H1 (cell line): Measurements from ENCODE around the gene CKS1B. TPM values are rescaled to one million over a fixed set of nuclear protein-coding genes. Genes with fewer than 3 reads are reported as not detected.

Experiments
- CTCF ChIA-PET: fragments of 300-600 bp; sonication (Branson Sonifier 250); formaldehyde crosslinking; loops from one replicate; lab custom pipeline; 2021; ENCODE audit not compliant: partially characterized antibody; lab: Charles Lee
- POLR2A ChIA-PET: fragments of 300-600 bp; sonication (Branson Sonifier 250); formaldehyde crosslinking; loops from one replicate; lab custom pipeline; 2021; ENCODE audit warnings: inconsistent platforms; ENCODE audit not compliant: partially characterized antibody; lab: Charles Lee
- DNase-seq, 2 experiments: peaks; one replicate each; pipeline versions ENCODE4 v3.0.0 to v3.0.0-alpha.2; 2010 to 2022; ENCODE audit warnings: low spot score in 2 of 2, low read depth in 1 of 2, mixed read lengths in 1 of 2
- FAIRE-seq: peaks from 2 replicates; lab custom pipeline; 2011; peaks lifted over from hg19 to GRCh38; lab: Jason Lieb, UNC
- H2AFZ ChIP-seq: 2 replicates; pipeline ENCODE4 v1.8.1; 2012; ENCODE audit warnings: low read length, inconsistent platforms
- H2AK5ac ChIP-seq: 2 replicates; pipeline ENCODE4 v1.6.1; 2013; ENCODE audit warnings: low read depth, low read length
- H2BK120ac ChIP-seq: replicated peaks from 2 replicates; pipeline ENCODE3; 2013; ENCODE audit warnings: low read depth, low read length, inconsistent platforms
- H2BK12ac ChIP-seq: 2 replicates; pipeline ENCODE4 v1.6.1; 2013; ENCODE audit warnings: low read depth, low read length
- H2BK15ac ChIP-seq: 2 replicates; pipeline ENCODE4 v1.6.1; 2013; ENCODE audit warnings: low read length
- H2BK20ac ChIP-seq: 2 replicates; pipeline ENCODE4 v1.6.1; 2013; ENCODE audit warnings: low read length
- H2BK5ac ChIP-seq: 2 replicates; pipeline ENCODE4 v1.6.1; 2013; ENCODE audit warnings: low read depth, low read length
- H3K14ac ChIP-seq: 2 replicates; pipeline ENCODE4 v1.6.1; 2013; ENCODE audit warnings: inconsistent platforms; ENCODE audit not compliant: insufficient read length
- H3K18ac ChIP-seq: 2 replicates; pipeline ENCODE4 v1.6.1; 2013; ENCODE audit warnings: low read length; ENCODE audit errors: extremely low read depth
- H3K23ac ChIP-seq: 2 replicates; pipeline ENCODE4 v1.6.1; 2013; ENCODE audit warnings: inconsistent platforms; ENCODE audit not compliant: insufficient read length
- H3K23me2 ChIP-seq: 2 replicates; pipeline ENCODE4 v1.6.1; 2013; ENCODE audit warnings: low read depth, low read length
- H3K27ac ChIP-seq: 2 replicates; pipeline ENCODE4 v1.6.1; 2011; ENCODE audit warnings: low read depth, low read length, inconsistent platforms
- H3K27me3 ChIP-seq, 4 experiments: replicated peaks in 1 of 4; 1 replicate in 1 of 4; 2 replicates in 3 of 4; pipeline versions ENCODE4 v1.6.1 to v1.8.1; 2011 to 2013; ENCODE audit warnings: low read length in 3 of 4, mild to moderate bottlenecking in 3 of 4, inconsistent platforms in 2 of 4, mixed read lengths in 2 of 4, moderate library complexity in 1 of 4; ENCODE audit not compliant: control insufficient read depth in 3 of 4, insufficient read depth in 3 of 4; ENCODE audit errors: extremely low read depth in 1 of 4
- H3K36me3 ChIP-seq, 4 experiments: 2 replicates each; pipeline versions ENCODE4 v1.6.1 to v1.8.1; 2011 to 2013; ENCODE audit warnings: mild to moderate bottlenecking in 4 of 4, low read length in 3 of 4, moderate library complexity in 2 of 4, control low read depth in 1 of 4, inconsistent platforms in 1 of 4; ENCODE audit not compliant: insufficient read depth in 4 of 4, control insufficient read depth in 2 of 4
- H3K4ac ChIP-seq: replicated peaks from 2 replicates; pipeline ENCODE3; 2013; ENCODE audit warnings: low read length, low read depth, mixed read lengths, inconsistent platforms; ENCODE audit not compliant: insufficient read length
- H3K4me1 ChIP-seq, 4 experiments: replicated peaks in 1 of 4; 1 replicate in 1 of 4; 2 replicates in 3 of 4; pipeline versions ENCODE4 v1.6.1 to v1.8.1; 2011 to 2013; ENCODE audit warnings: low read length in 3 of 4, inconsistent platforms in 2 of 4, mixed read lengths in 1 of 4; ENCODE audit not compliant: insufficient read depth in 4 of 4, control insufficient read depth in 3 of 4
- H3K4me2 ChIP-seq, 2 experiments: 2 replicates each; pipeline versions ENCODE4 v1.6.1 to v1.8.1; 2011 to 2013; ENCODE audit warnings: low read depth in 2 of 2, low read length in 2 of 2, control low read depth in 1 of 2, inconsistent platforms in 1 of 2, mild to moderate bottlenecking in 1 of 2; ENCODE audit not compliant: insufficient read depth in 1 of 2
- H3K4me3 ChIP-seq, 4 experiments: fragments of 200-600, 300-600 bp in 1 of 4; sonication (generic), shearing (Covaris generic), sonication (Bioruptor Twin) in 1 of 4; 2 replicates each; pipeline versions ENCODE4 v1.5.1 to v1.8.1; 2011 to 2016; ENCODE audit warnings: low read length in 4 of 4, low read depth in 3 of 4, control low read depth in 2 of 4, inconsistent platforms in 2 of 4, mild to moderate bottlenecking in 2 of 4, mixed read lengths in 1 of 4, moderate library complexity in 1 of 4; ENCODE audit not compliant: insufficient read depth in 2 of 4; ENCODE audit errors: extremely low read depth in 1 of 4
- H3K56ac ChIP-seq: replicated peaks from 2 replicates; pipeline ENCODE3; 2013; ENCODE audit warnings: low read depth, mild to moderate bottlenecking, mixed read lengths, low read length, inconsistent platforms; ENCODE audit not compliant: insufficient read length
- H3K79me1 ChIP-seq: 2 replicates; pipeline ENCODE4 v1.6.1; 2013; ENCODE audit warnings: low read depth, low read length, control low read depth
- H3K79me2 ChIP-seq, 2 experiments: 2 replicates each; pipeline versions ENCODE4 v1.6.1 to v1.8.1; 2012 to 2013; ENCODE audit warnings: low read length in 2 of 2, mild to moderate bottlenecking in 2 of 2, inconsistent platforms in 1 of 2; ENCODE audit not compliant: insufficient read depth in 2 of 2, control insufficient read depth in 1 of 2
- H3K9ac ChIP-seq, 4 experiments: replicated peaks in 1 of 4; 1 replicate in 1 of 4; 2 replicates in 3 of 4; pipeline versions ENCODE4 v1.6.1 to v1.8.1; 2011 to 2013; ENCODE audit warnings: low read depth in 3 of 4, low read length in 3 of 4, control low read depth in 2 of 4, mild to moderate bottlenecking in 2 of 4, moderate library complexity in 2 of 4, inconsistent platforms in 1 of 4; ENCODE audit errors: extremely low read depth in 1 of 4
- H3K9me3 ChIP-seq, 2 experiments: 2 replicates each; pipeline versions ENCODE4 v1.6.1 to v1.8.1; 2012 to 2013; ENCODE audit warnings: mild to moderate bottlenecking in 2 of 2, moderate library complexity in 2 of 2, control low read depth in 1 of 2, inconsistent platforms in 1 of 2, low read depth in 1 of 2, low read length in 1 of 2, mixed read lengths in 1 of 2; ENCODE audit not compliant: insufficient read depth in 2 of 2
- H4K20me1 ChIP-seq, 2 experiments: replicated peaks in 1 of 2; 2 replicates each; pipeline versions ENCODE3 to v1.8.1; 2011 to 2013; ENCODE audit warnings: inconsistent platforms in 2 of 2, low read length in 2 of 2, mild to moderate bottlenecking in 1 of 2; ENCODE audit not compliant: insufficient read depth in 2 of 2, control insufficient read depth in 1 of 2
- H4K5ac ChIP-seq: 2 replicates; pipeline ENCODE4 v1.6.1; 2013; ENCODE audit warnings: low read length, low read depth, mixed read lengths, inconsistent platforms; ENCODE audit not compliant: insufficient read length
- H4K8ac ChIP-seq: 2 replicates; pipeline ENCODE4 v1.8.0; 2013; ENCODE audit warnings: mild to moderate bottlenecking, moderate library complexity, low read length, inconsistent platforms; ENCODE audit not compliant: insufficient read depth; ENCODE audit errors: extremely low read depth
- H4K91ac ChIP-seq: replicated peaks from 2 replicates; pipeline ENCODE3; 2013; ENCODE audit warnings: low read length, mixed read lengths, inconsistent platforms; ENCODE audit not compliant: insufficient read length
- ATF3 ChIP-seq: IDR thresholded peaks from 2 replicates; pipeline ENCODE4 v1.6.1; 2011; ENCODE audit warnings: low read depth, mild to moderate bottlenecking, low read length; ENCODE audit not compliant: insufficient read depth
- CBX5 ChIP-seq: fragments of 300-800, 300-1000 bp; sonication (generic); IDR thresholded peaks from 2 replicates; pipeline ENCODE4 v1.7.1; 2016; ENCODE audit warnings: antibody characterized with exemption, low read length, low read depth
- CEBPB ChIP-seq: IDR thresholded peaks from 2 replicates; pipeline ENCODE4 v1.6.1; 2012; ENCODE audit warnings: low read depth, low read length
- CHD2 ChIP-seq: IDR thresholded peaks from 2 replicates; pipeline ENCODE4 v1.6.1; 2012; ENCODE audit warnings: low read length, improper control_type of control experiment
- GABPA ChIP-seq: IDR thresholded peaks from 2 replicates; pipeline ENCODE4 v1.6.1; 2011; ENCODE audit warnings: mild to moderate bottlenecking, low read length, moderate library complexity, borderline replicate concordance; ENCODE audit not compliant: insufficient read depth
- GTF2F1 ChIP-seq: IDR thresholded peaks from 2 replicates; pipeline ENCODE4 v1.6.1; 2012; ENCODE audit warnings: low read depth, low read length, improper control_type of control experiment, borderline replicate concordance
- JUND ChIP-seq: IDR thresholded peaks from 2 replicates; pipeline ENCODE4 v1.6.1; 2011; ENCODE audit warnings: mild to moderate bottlenecking, improper control_type of control experiment, low read length
- PHF8 ChIP-seq: fragments of 200-600 bp; sonication (generic); conservative IDR thresholded peaks from 2 replicates; pipeline ENCODE4 v1.7.1; 2012; ENCODE audit warnings: low read depth, mild to moderate bottlenecking, inconsistent platforms, low read length, moderate library complexity
- RFX5 ChIP-seq: IDR thresholded peaks from 2 replicates; pipeline ENCODE4 v1.6.1; 2011; ENCODE audit warnings: low read depth, low read length, improper control_type of control experiment, borderline replicate concordance
- SAP30 ChIP-seq: fragments of 300-600 bp; sonication (generic); IDR thresholded peaks from 2 replicates; pipeline ENCODE4 v1.7.1; 2012; ENCODE audit warnings: low read length, moderate library complexity, mild to moderate bottlenecking, inconsistent platforms; ENCODE audit not compliant: insufficient read depth, insufficient replicate concordance
- TAF1 ChIP-seq: IDR thresholded peaks from 2 replicates; pipeline ENCODE4 v1.6.1; 2011; ENCODE audit warnings: mild to moderate bottlenecking, low read depth, low read length
- TBP ChIP-seq: IDR thresholded peaks from 2 replicates; pipeline ENCODE4 v1.6.1; 2011; ENCODE audit warnings: low read depth, low read length, improper control_type of control experiment
- TEAD4 ChIP-seq: IDR thresholded peaks from 2 replicates; pipeline ENCODE4 v1.6.1; 2012; ENCODE audit warnings: low read depth, low read length, inconsistent platforms, mixed read lengths
- WGBS, 2 experiments: shearing (Covaris generic) in 1 of 2; methylation state at CpG; one replicate each; pipeline versions ENCODE4 v1.1.6 to v1.1.7; 2013 to 2015; ENCODE audit warnings: low lambda C conversion rate in 2 of 2, mixed read lengths in 2 of 2, inconsistent platforms in 1 of 2, low coverage in 1 of 2, missing lambda C conversion rate in 1 of 2; ENCODE audit not compliant: insufficient replicate concordance in 2 of 2, insufficient coverage in 1 of 2, insufficient read length in 1 of 2; ENCODE audit errors: extremely low coverage in 1 of 2, missing lambda C conversion rate in 1 of 2; 5-methylcytosine and 5-hydroxymethylcytosine counted together
- polyA plus RNA-seq, 7 experiments: library from polyadenylated mRNA; depleted of rRNA in 3 of 7; stranded (reverse) in 5 of 7; unstranded in 2 of 7; fragments of >200 nt in 5 of 7; fragments of 200-250 nt in 2 of 7; gene quantifications; 1 replicate in 5 of 7; 2 replicates in 1 of 7; 4 replicates in 1 of 7; pipeline versions ENCODE4 v1.2.1 to v1.2.3, GENCODE V29; 2011 to 2013; ENCODE audit warnings: missing spikeins in 2 of 7, mixed read lengths in 2 of 7
- total RNA-seq: library from RNA; stranded (reverse); fragmentation: NEBNext Ultra II Directional; extraction: Animal tissue kit (Norgen Biotek cat#: 25700); gene quantifications from 2 replicates; pipeline ENCODE4 v1.2.1, GENCODE V29; 2021

Gene CKS1B
- total and polyA plus RNA-seq, 2 of the 8 experiments (the other 6 are each of a cell fraction or from before 2014, with no cell fraction given) = 294 to 1,025 TPM

GRCh38 chr1:154940651-154941194, 33.8 kb upstream of the CKS1B start:
- peaks cover 4 to 9% (median 6%) of the 10 kb centered on the region in 4 experiments; a peak in 6 of 7 replicates for H3K4me1 ChIP-seq
- H3K9me3 ChIP-seq = no peaks in the 10 kb centered on the region
- ChIA-PET POLR2A (interaction anchor here (0.6 to 1.4 kb wide), 5 partner anchors 9 to 53 kb away, joined by 3 to 7 read pairs (median 3); partner anchors contain the start of genes LENEP, PBXIP1 and SHC1), CTCF (interaction anchor here (0.7 to 1.4 kb wide), 8 partner anchors 20 to 292 kb away, joined by 3 to 5 read pairs (median 3); partner anchors contain the start of gene EFNA4)
- DNase-seq (no peak), FAIRE-seq (no peak)
- 91% methylated on average over 8 of the region's 8 CpGs; no CpG with 5 or more reads in 1 of the 2 experiments for WGBS, 2 experiments
- H3K4ac ChIP-seq = no peak overlapping the region
- H3K4me3 ChIP-seq = no peak overlapping the region
- H2BK5ac ChIP-seq = no peak overlapping the region
- no peaks in the 10 kb centered on the region for H3K36me3 ChIP-seq
- no peaks in the 10 kb centered on the region for H3K79me1 ChIP-seq
- H2AFZ ChIP-seq = no peak overlapping the region
- H3K27me3 ChIP-seq = no peaks in the 10 kb centered on the region
- no peak overlapping the region for H4K8ac ChIP-seq
- H3K14ac ChIP-seq = no peak overlapping the region
- H4K91ac ChIP-seq = no peak overlapping the region
- no peak overlapping the region for H2BK12ac ChIP-seq
- no peak overlapping the region for H2BK20ac ChIP-seq
- no peak overlapping the region for H4K5ac ChIP-seq
- no peak overlapping the region for H3K27ac ChIP-seq
- H3K9ac ChIP-seq = no peak overlapping the region
- TF ChIP-seq GABPA (no peak), GTF2F1 (no peak), PHF8 (no peak), CHD2 (no peak), SAP30 (no peak), JUND (no peak), TEAD4 (no peak), RFX5 (no peak), CEBPB (no peak), TAF1 (no peak), ATF3 (no peak), TBP (no peak), CBX5 (no peak)
- H3K23ac ChIP-seq = no peak overlapping the region
- no peak overlapping the region for H3K56ac ChIP-seq
- H3K23me2 ChIP-seq = peaks cover 12% of the 10 kb centered on the region
- H3K79me2 ChIP-seq = no peaks in the 10 kb centered on the region
- H2BK15ac ChIP-seq = no peak overlapping the region
- H3K18ac ChIP-seq = no peak overlapping the region
- H2AK5ac ChIP-seq = no peak overlapping the region; the same call in 1 of the 2 replicates
- H3K4me2 ChIP-seq = no peak overlapping the region
- no peak overlapping the region for H2BK120ac ChIP-seq
- H4K20me1 ChIP-seq = no peaks in the 10 kb centered on the region
